ENCODE measurements around the gene FKBP11.
"Not testable (repeated sequence)": the region's sequence is repeated elsewhere in the genome, so short reads cannot be mapped to it uniquely, and the experiment has no call there.

The FKBP11 gene

GRCh38 chr12:48901278-48901677, 24.0 kb downstream of the FKBP11 start:
- H3K27me3 Mint-ChIP-seq: peaks cover 8% of the 10 kb centered on the region
- ATAC-seq (peak; percentile 64), DNase-seq (no peak)
- H3K4me1 Mint-ChIP-seq: peaks cover 14% of the 10 kb centered on the region
- no peak overlapping the region for H3K27ac Mint-ChIP-seq
- H3K9me3 Mint-ChIP-seq: no peaks in the 10 kb centered on the region
- H3K4me3 Mint-ChIP-seq: no peak overlapping the region

GRCh38 chr12:48899651-48900050, 25.6 kb downstream of the FKBP11 start:
- peaks cover 14% of the 10 kb centered on the region for H3K4me1 Mint-ChIP-seq
- no peaks in the 10 kb centered on the region for H3K9me3 Mint-ChIP-seq
- no peak overlapping the region for H3K4me3 Mint-ChIP-seq
- peaks cover 8% of the 10 kb centered on the region for H3K27me3 Mint-ChIP-seq
- H3K27ac Mint-ChIP-seq: no peak overlapping the region
- DNase-seq: no peak
- ATAC-seq: no peak

GRCh38 chr12:48894271-48894670, 31.0 kb downstream of the FKBP11 start:
- DNase-seq (no peak), ATAC-seq (no peak)
- Mint-ChIP-seq H3K27me3 (peaks cover 27% of the 10 kb centered on the region), H3K27ac (no peak overlapping the region), H3K9me3 (no peaks in the 10 kb centered on the region), H3K4me1 (peaks cover 11% of the 10 kb centered on the region), H3K4me3 (no peak overlapping the region)

GRCh38 chr12:48890657-48891418, 34.5 kb downstream of the FKBP11 start:
- ATAC-seq: peak; percentile 99
- Mint-ChIP-seq H3K27ac (peak overlapping the region in 1 of 2 donors; percentile 86), H3K4me3 (peak overlapping the region; percentile 32 to 45)

GRCh38 chr12:48889679-48890078, 35.6 kb downstream of the FKBP11 start:
- no peak overlapping the region for H3K4me3 Mint-ChIP-seq
- H3K4me1 Mint-ChIP-seq: peaks cover 11% of the 10 kb centered on the region
- no peak overlapping the region for H3K27ac Mint-ChIP-seq
- no peaks in the 10 kb centered on the region for H3K9me3 Mint-ChIP-seq
- no peak for DNase-seq
- H3K27me3 Mint-ChIP-seq: peaks cover 19% of the 10 kb centered on the region
- no peak for ATAC-seq

More at GRCh38 chr12:48890657-48891418, 34.5 kb downstream of the FKBP11 start:
- DNase-seq: peak; percentile 75 to 81
- peaks cover 19% of the 10 kb centered on the region for H3K27me3 Mint-ChIP-seq
- peaks cover 11% of the 10 kb centered on the region for H3K4me1 Mint-ChIP-seq
- no peaks in the 10 kb centered on the region for H3K9me3 Mint-ChIP-seq

GRCh38 chr12:48883305-48884161, 41.8 kb downstream of the FKBP11 start:
- peaks cover 8% of the 10 kb centered on the region for H3K4me1 Mint-ChIP-seq
- no peak overlapping the region for H3K27ac Mint-ChIP-seq
- H3K27me3 Mint-ChIP-seq: peaks cover 36% of the 10 kb centered on the region
- no peak for DNase-seq
- no peaks in the 10 kb centered on the region for H3K9me3 Mint-ChIP-seq
- no peak for ATAC-seq
- H3K4me3 Mint-ChIP-seq: no peak overlapping the region

- no peaks in the 10 kb centered on the region for H3K9me3 Mint-ChIP-seq
- no peak overlapping the region for H3K4me3 Mint-ChIP-seq
- H3K27ac Mint-ChIP-seq: no peak overlapping the region
- DNase-seq (no peak), ATAC-seq (no peak)
- H3K4me1 Mint-ChIP-seq: peaks cover 8% of the 10 kb centered on the region
- peaks cover 36% of the 10 kb centered on the region for H3K27me3 Mint-ChIP-seq
Observed at GRCh38 chr12:48882972-48883304, 42.4 kb downstream of the FKBP11 start.

GRCh38 chr12:48882315-48882687, 43.0 kb downstream of the FKBP11 start:
- no peaks in the 10 kb centered on the region for H3K9me3 Mint-ChIP-seq
- H3K27me3 Mint-ChIP-seq: peaks cover 36% of the 10 kb centered on the region
- no peak overlapping the region for H3K27ac Mint-ChIP-seq
- H3K4me3 Mint-ChIP-seq: no peak overlapping the region
- no peak for ATAC-seq
- no peak for DNase-seq
- peaks cover 8% of the 10 kb centered on the region for H3K4me1 Mint-ChIP-seq

- no peaks in the 10 kb centered on the region for H3K9me3 Mint-ChIP-seq
- no peak for DNase-seq
- no peak overlapping the region for H3K4me3 Mint-ChIP-seq
- peaks cover 8% of the 10 kb centered on the region for H3K4me1 Mint-ChIP-seq
- no peak for ATAC-seq
- no peak overlapping the region for H3K27ac Mint-ChIP-seq
- H3K27me3 Mint-ChIP-seq: peaks cover 36% of the 10 kb centered on the region
Observed at GRCh38 chr12:48881686-48882314, 43.5 kb downstream of the FKBP11 start.

GRCh38 chr12:48880647-48881046, 44.6 kb downstream of the FKBP11 start:
- Mint-ChIP-seq H3K27ac (no peak overlapping the region), H3K27me3 (peaks cover 36% of the 10 kb centered on the region), H3K4me3 (no peak overlapping the region), H3K9me3 (no peaks in the 10 kb centered on the region), H3K4me1 (peaks cover 8% of the 10 kb centered on the region)
- no peak for ATAC-seq
- no peak for DNase-seq

- DNase-seq (no peak), ATAC-seq (no peak)
- no peak overlapping the region for H3K27ac Mint-ChIP-seq
- peaks cover 36% of the 10 kb centered on the region for H3K27me3 Mint-ChIP-seq
- no peak overlapping the region for H3K4me3 Mint-ChIP-seq
- no peaks in the 10 kb centered on the region for H3K9me3 Mint-ChIP-seq
- H3K4me1 Mint-ChIP-seq: peaks cover 8% of the 10 kb centered on the region
Observed at GRCh38 chr12:48878548-48878947, 46.7 kb downstream of the FKBP11 start.

GRCh38 chr12:48875944-48876515, 49.3 kb downstream of the FKBP11 start:
- DNase-seq: no peak
- Mint-ChIP-seq H3K27me3 (peaks cover 14% of the 10 kb centered on the region), H3K27ac (no peak overlapping the region), H3K9me3 (no peaks in the 10 kb centered on the region), H3K4me3 (no peak overlapping the region), H3K4me1 (no peaks in the 10 kb centered on the region)
- ATAC-seq: no peak

- not testable (repeated sequence) for ATAC-seq, H3K4me1 Mint-ChIP-seq, H3K9me3 Mint-ChIP-seq, H3K4me3 Mint-ChIP-seq, DNase-seq, H3K27me3 Mint-ChIP-seq
- H3K27ac Mint-ChIP-seq: peak overlapping the region in 1 of 2 donors; percentile 81
Observed at GRCh38 chr12:48873534-48873933, 51.8 kb downstream of the FKBP11 start.

- Mint-ChIP-seq H3K27me3 (no peaks in the 10 kb centered on the region), H3K9me3 (no peaks in the 10 kb centered on the region), H3K27ac (peak overlapping the region in 1 of 2 donors; percentile 81), H3K4me3 (no peak overlapping the region), H3K4me1 (no peaks in the 10 kb centered on the region)
- no peak for ATAC-seq
- no peak for DNase-seq
Observed at GRCh38 chr12:48873096-48873495, 52.2 kb downstream of the FKBP11 start.
